Keratinocyte (primary cell): ENCODE data around the gene COL1A2. TPM values are rescaled to one million over a fixed set of nuclear protein-coding genes. Genes with fewer than 3 reads are reported as not detected.

Experiments
- DNase-seq: peaks from one replicate; pipeline ENCODE4 v3.0.0-alpha.2; 2011; ENCODE audit warnings: low read depth, missing footprints, low spot score
- FAIRE-seq: peaks from 2 replicates; lab custom pipeline; 2011; peaks lifted over from hg19 to GRCh38; lab: Jason Lieb, UNC
- H2AFZ ChIP-seq: 2 replicates; pipeline ENCODE4 v1.6.0; 2012; ENCODE audit warnings: low read length, control low read depth, inconsistent platforms; ENCODE audit not compliant: control insufficient read depth
- H3K27ac ChIP-seq: 2 replicates; pipeline ENCODE4 v1.5.1; 2011; ENCODE audit warnings: low read length; ENCODE audit not compliant: control insufficient read depth, insufficient read depth
- H3K27me3 ChIP-seq: 3 replicates; pipeline ENCODE4 v1.6.0; 2011; ENCODE audit warnings: low read length; ENCODE audit not compliant: control insufficient read depth, insufficient read depth; ENCODE audit errors: extremely low read depth
- H3K36me3 ChIP-seq, 2 experiments: 2 replicates in 1 of 2; 3 replicates in 1 of 2; pipeline ENCODE4 v1.5.1; 2011; ENCODE audit warnings: low read length in 2 of 2, mild to moderate bottlenecking in 1 of 2; ENCODE audit not compliant: control insufficient read depth in 2 of 2, insufficient read depth in 2 of 2; ENCODE audit errors: extremely low read depth in 1 of 2
- H3K4me1 ChIP-seq: 3 replicates; pipeline ENCODE4 v1.5.1; 2011; ENCODE audit warnings: low read length; ENCODE audit not compliant: control insufficient read depth, insufficient read depth; ENCODE audit errors: extremely low read depth
- H3K4me2 ChIP-seq: 3 replicates; pipeline ENCODE4 v1.6.0; 2011; ENCODE audit warnings: low read depth, low read length; ENCODE audit not compliant: control insufficient read depth, insufficient read depth; ENCODE audit errors: extremely low read depth
- H3K4me3 ChIP-seq, 3 experiments: fragments of 200-600 bp in 1 of 3; sonication (generic) in 1 of 3; 2 replicates in 2 of 3; 3 replicates in 1 of 3; pipeline ENCODE4 v1.5.1; 2011 to 2016; ENCODE audit warnings: low read length in 3 of 3, mild to moderate bottlenecking in 3 of 3, control low read depth in 2 of 3, inconsistent platforms in 1 of 3, low read depth in 1 of 3, mixed read lengths in 1 of 3, mixed run types in 1 of 3, moderate library complexity in 1 of 3; ENCODE audit not compliant: control insufficient read depth in 2 of 3, insufficient read depth in 2 of 3; ENCODE audit errors: extremely low read depth in 1 of 3
- H3K79me2 ChIP-seq: 2 replicates; pipeline ENCODE4 v1.6.0; 2012; ENCODE audit warnings: low read length; ENCODE audit not compliant: control insufficient read depth, insufficient read depth
- H3K9ac ChIP-seq: 3 replicates; pipeline ENCODE4 v1.6.0; 2011; ENCODE audit warnings: low read length; ENCODE audit not compliant: control insufficient read depth, insufficient read depth; ENCODE audit errors: extremely low read depth
- H3K9me1 ChIP-seq: 3 replicates; pipeline ENCODE4 v1.6.0; 2011; ENCODE audit warnings: low read length; ENCODE audit not compliant: control insufficient read depth, insufficient read depth; ENCODE audit errors: extremely low read depth
- H3K9me3 ChIP-seq: 2 replicates; pipeline ENCODE4 v1.5.1; 2012; ENCODE audit warnings: low read depth, low read length; ENCODE audit not compliant: control insufficient read depth
- H4K20me1 ChIP-seq: 3 replicates; pipeline ENCODE4 v1.6.0; 2011; ENCODE audit warnings: low read length; ENCODE audit not compliant: control insufficient read depth, insufficient read depth; ENCODE audit errors: extremely low read depth
- EZH2 ChIP-seq: IDR thresholded peaks from one replicate; pipeline ENCODE4 v1.6.1; 2012; ENCODE audit warnings: inconsistent platforms, mild to moderate bottlenecking, low read length, moderate library complexity
- dilution Hi-C: fragments of 300-500 bp; cut with MboI; formaldehyde crosslinking; loops from one replicate; pipeline ENCODE4 v1.7.0; 2020; ENCODE audit warnings: low sequenced_read_pairs; ENCODE audit not compliant: extremely low pct_ligation_motif_present
- polyA plus RNA-seq, 5 experiments: library from polyadenylated mRNA; depleted of rRNA in 3 of 5; stranded (reverse) in 3 of 5; stranded (forward) in 1 of 5; unstranded in 1 of 5; fragments of >200 nt; gene quantifications; 1 replicate in 1 of 5; 2 replicates in 3 of 5; 3 replicates in 1 of 5; pipeline versions ENCODE4 v1.2.1 to v1.2.3, GENCODE V29; 2011 to 2012; ENCODE audit warnings: missing spikeins in 2 of 5, low read depth in 1 of 5, low replicate concordance in 1 of 5
- TF ChIP-seq, protein P1 (sequence below), 3 experiments: IDR thresholded peaks in 1 of 3; conservative IDR thresholded peaks in 1 of 3; optimal IDR thresholded peaks in 1 of 3; 2 replicates in 2 of 3; 3 replicates in 1 of 3; pipeline versions ENCODE3 to v1.5.1; 2011; ENCODE audit warnings: low read length in 3 of 3, mild to moderate bottlenecking in 3 of 3, moderate library complexity in 2 of 3, control low read depth in 1 of 3, inconsistent platforms in 1 of 3; ENCODE audit not compliant: insufficient read depth in 2 of 3; ENCODE audit errors: extremely low read depth in 1 of 3

Gene COL1A2
- polyA plus RNA-seq, 1 donor (not counting 4 experiments of a cell fraction or from before 2014, with no cell fraction given): 0.13 TPM

DNA sequence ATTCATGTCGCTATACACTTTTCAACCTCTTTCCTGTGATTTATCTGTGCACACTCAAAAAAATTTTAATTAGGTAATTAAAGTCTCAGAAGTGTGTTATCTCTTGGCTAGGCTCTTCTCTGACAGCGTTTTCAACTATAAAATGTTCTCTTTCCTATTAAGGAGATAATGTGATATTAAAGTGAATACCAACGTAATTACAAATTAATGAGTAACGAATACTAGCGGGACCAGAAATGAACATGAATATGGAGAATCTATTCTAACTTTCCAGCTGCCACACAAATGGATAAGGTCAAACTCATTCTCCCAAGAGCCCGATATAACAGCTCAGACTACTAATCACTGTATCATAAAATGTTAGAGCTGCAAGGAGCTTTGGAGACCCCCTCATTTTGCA is 12.0 kb downstream of the COL1A2 start:
- H4K20me1 ChIP-seq: no peaks in the 10 kb centered on the region
- no peak overlapping the region for H3K4me2 ChIP-seq
- DNase-seq (no peak), FAIRE-seq (no peak)
- no peak overlapping the region for H3K4me3 ChIP-seq
- H3K27me3 ChIP-seq: peaks cover 2% of the 10 kb centered on the region
- H3K36me3 ChIP-seq: no peaks in the 10 kb centered on the region
- H3K9ac ChIP-seq: no peak overlapping the region
- dilution Hi-C loops: no loop called here
- no peaks in the 10 kb centered on the region for H3K4me1 ChIP-seq
- H2AFZ ChIP-seq: no peak overlapping the region
- no peaks in the 10 kb centered on the region for H3K79me2 ChIP-seq
- H3K27ac ChIP-seq: no peak overlapping the region
- no peaks in the 10 kb centered on the region for H3K9me3 ChIP-seq
- H3K9me1 ChIP-seq: no peaks in the 10 kb centered on the region
- TF ChIP-seq, protein P1, sequence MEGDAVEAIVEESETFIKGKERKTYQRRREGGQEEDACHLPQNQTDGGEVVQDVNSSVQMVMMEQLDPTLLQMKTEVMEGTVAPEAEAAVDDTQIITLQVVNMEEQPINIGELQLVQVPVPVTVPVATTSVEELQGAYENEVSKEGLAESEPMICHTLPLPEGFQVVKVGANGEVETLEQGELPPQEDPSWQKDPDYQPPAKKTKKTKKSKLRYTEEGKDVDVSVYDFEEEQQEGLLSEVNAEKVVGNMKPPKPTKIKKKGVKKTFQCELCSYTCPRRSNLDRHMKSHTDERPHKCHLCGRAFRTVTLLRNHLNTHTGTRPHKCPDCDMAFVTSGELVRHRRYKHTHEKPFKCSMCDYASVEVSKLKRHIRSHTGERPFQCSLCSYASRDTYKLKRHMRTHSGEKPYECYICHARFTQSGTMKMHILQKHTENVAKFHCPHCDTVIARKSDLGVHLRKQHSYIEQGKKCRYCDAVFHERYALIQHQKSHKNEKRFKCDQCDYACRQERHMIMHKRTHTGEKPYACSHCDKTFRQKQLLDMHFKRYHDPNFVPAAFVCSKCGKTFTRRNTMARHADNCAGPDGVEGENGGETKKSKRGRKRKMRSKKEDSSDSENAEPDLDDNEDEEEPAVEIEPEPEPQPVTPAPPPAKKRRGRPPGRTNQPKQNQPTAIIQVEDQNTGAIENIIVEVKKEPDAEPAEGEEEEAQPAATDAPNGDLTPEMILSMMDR (optimal IDR thresholded peaks at IDR 0.05 in 1 of 3, IDR thresholded peaks at IDR 0.05 in 1 of 3, conservative IDR thresholded peaks at IDR 0.05 in 1 of 3; ENCODE audit: extremely low read depth in 1 of 3, insufficient read depth in 2 of 3, low read length in 3 of 3): no peak
- TF ChIP-seq EZH2: no peak

DNA sequence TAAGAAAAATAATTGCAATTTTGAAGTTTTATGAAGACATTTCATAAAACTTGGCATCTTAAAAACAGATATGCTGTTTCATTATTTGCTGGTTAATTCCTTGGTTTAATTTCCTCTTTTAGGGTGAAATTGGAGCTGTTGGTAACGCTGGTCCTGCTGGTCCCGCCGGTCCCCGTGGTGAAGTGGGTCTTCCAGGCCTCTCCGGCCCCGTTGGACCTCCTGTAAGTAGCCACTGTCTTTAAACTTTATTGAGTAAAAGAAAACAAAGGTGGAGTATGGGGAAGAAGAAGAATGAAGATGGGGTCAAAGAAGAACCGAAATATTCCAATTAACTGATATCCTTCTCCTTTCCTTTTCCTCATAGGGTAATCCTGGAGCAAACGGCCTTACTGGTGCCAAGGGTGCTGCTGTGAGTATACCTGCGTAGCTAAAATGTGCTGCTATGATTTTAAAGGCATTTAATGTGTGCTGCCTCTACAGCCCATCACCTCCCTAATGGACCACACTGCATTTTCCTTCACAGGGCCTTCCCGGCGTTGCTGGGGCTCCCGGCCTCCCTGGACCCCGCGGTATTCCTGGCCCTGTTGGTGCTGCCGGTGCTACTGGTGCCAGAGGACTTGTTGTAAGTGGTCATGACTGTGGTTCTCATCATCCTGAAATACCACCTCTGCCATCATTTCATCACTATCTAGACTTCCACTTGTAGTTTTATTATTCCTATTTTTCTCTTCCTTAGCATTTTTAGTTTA is 14.7 kb downstream of the COL1A2 start:
- no peak for FAIRE-seq
- no peak overlapping the region for H2AFZ ChIP-seq
- no peak overlapping the region for H3K4me2 ChIP-seq

More for the DNA sequence above, 14.7 kb downstream of the COL1A2 start:
- no peak for TF ChIP-seq EZH2
- TF ChIP-seq, protein P1 (optimal IDR thresholded peaks at IDR 0.05 in 1 of 3, IDR thresholded peaks at IDR 0.05 in 1 of 3, conservative IDR thresholded peaks at IDR 0.05 in 1 of 3; ENCODE audit: extremely low read depth in 1 of 3, insufficient read depth in 2 of 3, low read length in 3 of 3): no peak
- Histone ChIP-seq H3K9me1 (no peaks in the 10 kb centered on the region), H3K36me3 (no peaks in the 10 kb centered on the region), H3K4me1 (no peaks in the 10 kb centered on the region), H4K20me1 (no peaks in the 10 kb centered on the region), H3K27ac (no peak overlapping the region), H3K79me2 (no peaks in the 10 kb centered on the region), H3K4me3 (no peak overlapping the region), H3K27me3 (peaks cover 2% of the 10 kb centered on the region), H3K9me3 (no peaks in the 10 kb centered on the region), H3K9ac (no peak overlapping the region)
- dilution Hi-C loops: no loop called here
- no peak for DNase-seq
